ENCODE data around the gene KRTDAP.

Gene KRTDAP

DNA sequence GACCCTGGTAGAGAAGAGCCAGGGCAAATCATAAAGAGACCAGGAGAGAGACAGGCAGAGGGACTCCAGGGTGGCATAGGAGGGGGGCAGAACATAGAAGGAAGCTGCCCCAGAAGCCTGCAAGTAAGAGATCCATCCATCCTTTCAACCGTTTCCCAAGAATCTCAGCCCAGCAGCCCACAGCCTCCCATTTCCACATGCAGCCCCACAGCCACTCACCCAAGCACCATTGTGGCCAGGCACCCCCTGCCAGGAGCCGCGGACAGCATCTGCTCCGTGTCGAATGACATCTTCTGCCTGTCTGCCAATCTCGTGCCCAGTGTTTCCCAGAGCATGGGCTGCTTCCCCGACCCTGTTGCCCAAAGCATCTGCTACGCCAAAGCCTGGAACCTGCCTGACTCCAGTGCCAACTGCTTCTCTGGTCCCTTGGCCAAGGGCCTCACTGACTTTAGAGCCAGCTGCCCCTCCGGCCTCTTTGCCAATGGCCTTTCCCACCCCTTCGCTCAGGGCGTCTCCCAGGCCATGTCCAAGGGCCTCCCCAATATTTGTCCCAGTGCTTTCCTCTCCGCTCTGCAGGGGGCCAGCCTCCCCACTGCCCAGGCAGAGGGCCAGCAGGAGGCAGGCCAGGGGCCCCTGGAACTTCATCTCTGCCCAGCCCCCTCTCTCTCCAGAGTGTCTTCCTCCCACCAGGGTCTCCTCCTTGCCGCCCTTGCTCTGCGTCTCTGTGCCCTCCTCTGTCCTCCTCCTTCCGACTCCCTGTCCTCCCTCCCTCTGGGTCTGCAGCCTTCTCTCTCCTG is 22.8 kb upstream of the KRTDAP start:
- no peak for DNase-seq

DNA sequence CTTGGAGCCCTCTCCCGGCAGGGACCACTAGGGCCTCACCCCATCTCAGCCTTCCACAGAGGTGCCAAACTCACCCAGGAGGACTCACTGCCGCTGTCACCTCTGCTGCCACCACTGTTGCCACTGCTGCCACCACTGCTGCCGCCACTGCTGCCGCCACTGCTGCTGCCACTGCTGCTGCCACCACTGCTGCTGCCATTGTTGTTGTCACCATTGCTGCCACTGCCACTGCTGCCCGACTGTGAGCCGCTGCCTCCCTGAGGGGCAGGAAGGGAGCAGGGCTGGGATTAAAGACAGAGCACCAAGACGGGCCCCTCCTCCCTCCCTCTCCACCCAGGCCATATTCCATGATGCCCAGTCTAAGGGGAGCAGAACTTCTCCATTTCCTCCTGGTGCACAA is 21.1 kb upstream of the KRTDAP start:
- DNase-seq = no peak

DNA sequence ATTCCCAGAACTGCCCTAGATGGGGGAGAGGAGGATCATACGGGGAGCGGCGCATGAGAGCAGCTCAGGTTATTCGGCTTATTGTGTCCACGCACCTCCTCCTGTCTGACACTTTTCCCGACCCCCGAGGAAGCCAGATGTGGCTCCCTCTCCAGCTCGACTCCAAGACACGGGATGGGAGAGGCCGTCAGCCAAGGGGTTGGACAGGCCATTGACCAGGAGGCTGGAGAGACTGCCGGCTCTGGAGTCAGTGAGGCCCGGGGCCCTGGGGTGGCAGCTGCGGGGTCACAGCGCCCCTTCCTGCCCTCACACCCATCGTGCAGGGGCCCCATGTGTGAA is 20.3 kb upstream of the KRTDAP start:
- no peak for DNase-seq

DNA sequence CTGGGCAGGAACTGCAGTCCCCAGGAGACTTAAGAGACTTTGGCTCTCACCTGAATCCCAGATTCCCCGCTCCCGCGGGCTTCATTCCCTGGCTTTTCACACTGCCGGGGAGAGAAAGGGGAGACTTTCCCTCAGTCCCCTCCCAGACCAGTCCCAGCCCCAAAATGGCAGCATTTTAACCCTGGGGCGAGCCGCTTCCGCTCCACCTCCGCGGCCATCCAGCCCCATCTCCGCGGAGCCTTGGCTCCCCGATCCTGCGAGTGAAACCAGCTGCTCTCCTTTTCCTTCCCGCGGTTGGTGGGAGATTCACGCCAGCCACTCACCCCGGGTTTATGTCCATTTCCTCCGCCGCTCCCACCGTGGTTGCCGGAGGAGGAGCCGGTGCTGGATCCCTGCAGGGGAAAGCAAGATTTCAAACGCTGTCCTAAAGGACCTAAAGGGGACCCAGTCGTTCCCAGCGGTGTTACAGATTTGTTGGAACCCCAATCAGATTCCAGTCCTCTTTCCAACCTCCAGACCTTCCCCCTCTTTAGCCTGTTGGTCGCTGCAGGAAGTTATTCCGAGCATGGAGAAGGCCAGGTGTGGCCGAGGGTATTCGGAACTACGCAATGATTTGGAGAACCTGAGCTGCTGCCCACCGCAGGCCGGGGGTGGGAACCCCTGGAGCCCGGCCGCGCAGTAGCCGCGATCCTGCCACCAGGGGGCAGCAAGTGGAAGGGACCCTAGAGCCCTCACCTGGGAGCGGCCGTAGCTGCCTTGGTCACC is 19.8 kb upstream of the KRTDAP start:
- DNase-seq = peak; percentile 40

DNA sequence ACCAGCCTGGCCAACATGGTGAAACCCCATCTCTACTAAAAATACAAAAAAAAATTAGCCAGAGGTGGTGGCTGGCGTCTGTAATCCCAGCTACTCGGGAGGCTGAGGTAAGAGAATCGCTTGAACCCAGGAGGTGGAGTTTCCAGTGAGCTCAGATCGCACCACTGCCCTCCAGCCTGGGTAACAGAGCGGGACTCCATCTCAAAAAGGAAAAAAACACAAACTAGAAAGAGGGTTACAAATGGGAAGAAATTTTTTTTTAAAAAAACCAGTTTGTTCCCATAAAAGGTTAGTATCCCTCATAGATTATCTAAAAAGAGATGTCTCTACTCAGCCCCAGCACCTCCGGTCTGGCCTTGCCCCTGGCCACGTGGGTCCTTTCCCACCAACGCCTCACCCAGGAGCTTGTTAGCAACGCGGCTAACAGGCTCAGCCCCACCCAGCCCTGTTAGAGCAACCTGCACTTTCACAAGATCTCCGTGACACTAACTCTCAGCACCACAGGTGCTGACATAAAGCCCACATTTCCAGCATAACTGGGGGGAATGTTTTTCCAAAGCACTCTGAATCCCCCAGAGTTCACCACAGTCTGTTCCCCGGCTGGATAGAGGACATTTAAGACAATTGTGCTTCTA is 18.9 kb upstream of the KRTDAP start:
- DNase-seq = no peak

DNA sequence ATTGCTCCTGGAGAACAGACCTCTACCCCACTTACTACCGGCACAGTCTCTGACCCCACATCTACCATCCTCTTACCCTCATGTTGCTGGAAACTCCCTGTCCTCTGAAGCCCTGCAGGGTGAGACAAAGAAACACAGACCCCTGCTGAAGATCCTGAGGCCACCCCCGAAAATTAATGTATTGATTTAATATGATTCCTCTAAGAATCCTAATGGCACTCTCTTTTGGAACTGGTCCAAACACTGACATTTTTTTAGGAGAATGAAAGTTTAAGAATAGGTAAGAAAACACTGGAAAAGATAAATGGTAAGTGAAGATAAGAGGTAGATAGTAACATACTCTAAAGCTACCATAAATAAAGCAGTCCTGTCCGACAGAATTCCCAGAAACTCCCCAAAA is 17.9 kb upstream of the KRTDAP start:
- no peak for DNase-seq

DNA sequence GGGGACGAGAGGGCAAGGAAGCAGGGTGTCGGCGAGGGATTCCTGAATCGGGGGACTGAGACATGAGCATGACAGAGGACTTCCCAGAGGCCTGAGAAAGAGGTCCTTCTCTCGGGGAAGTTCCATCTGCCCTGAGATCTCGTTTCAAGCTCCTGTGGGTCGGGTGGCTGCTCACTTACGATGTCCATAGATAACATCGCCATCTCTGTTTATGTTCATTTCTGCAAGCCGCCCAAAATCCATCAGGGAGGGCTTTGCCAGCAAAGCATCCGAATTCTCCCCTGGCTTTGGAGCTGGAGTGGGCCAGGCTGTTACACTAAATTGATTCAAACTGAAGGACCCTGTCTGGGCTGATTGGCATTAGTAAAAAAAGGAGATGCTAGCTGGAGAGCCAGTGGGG is 17.3 kb upstream of the KRTDAP start:
- DNase-seq = no peak

DNA sequence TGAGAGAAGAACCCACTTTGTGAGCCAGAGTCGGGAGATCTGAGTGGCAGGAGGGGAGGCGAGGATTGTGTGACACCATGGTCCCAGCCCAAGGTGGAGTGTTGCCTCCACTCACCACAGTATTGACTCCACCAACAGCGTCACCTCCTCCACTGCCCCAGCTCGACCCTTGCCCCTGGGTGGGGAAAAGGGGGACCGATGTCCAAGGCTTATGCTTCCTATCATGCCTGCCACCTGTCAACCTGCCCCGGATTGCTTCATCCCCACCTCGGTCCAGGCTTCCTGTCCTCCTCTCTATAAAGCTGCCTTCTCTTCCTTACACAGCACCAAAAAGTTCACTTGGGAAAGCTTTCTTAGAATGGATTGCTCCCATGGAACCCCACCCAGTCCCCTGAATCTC is 15.7 kb upstream of the KRTDAP start:
- DNase-seq = no peak

DNA sequence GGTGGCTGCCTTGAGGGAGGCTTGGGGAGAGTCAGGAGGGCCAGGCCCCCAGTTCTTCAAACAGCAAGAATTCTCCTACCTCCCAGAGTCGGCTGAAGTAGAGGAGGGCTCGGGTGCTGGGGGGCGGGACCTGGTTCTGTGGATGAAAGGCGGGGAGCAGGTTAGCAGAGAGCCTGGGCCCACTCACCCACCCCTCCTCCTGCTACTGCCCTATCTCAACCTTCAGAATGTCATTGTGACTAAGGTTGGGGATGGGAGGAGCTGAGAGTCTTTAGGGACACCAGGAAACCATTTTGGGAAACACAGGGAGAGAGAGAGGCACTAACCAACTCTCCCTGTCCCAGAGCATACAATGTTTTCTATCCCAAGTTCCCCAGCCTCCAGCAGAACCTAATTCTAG is 12.5 kb upstream of the KRTDAP start:
- DNase-seq = no peak

DNA sequence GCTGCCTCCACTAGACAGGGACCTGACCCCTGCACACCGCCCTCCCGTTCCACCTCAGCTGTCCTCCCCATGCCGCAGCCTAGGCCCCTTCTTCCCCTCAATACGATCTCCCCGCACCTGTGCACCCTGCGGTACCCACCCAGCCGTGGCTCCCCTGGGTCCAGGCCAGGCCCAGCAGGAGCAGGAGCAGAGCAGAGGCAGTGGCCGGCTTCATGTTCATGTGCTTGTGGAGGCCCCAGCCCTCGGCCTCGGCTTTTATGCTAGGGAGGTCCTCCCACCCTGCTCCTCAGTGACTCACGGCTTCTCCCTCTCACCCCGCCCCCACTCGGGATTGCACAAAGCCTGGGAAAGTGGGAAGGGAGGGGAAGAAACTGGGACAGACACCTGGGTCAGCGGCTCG is 11.4 kb upstream of the KRTDAP start:
- no peak for DNase-seq

DNA sequence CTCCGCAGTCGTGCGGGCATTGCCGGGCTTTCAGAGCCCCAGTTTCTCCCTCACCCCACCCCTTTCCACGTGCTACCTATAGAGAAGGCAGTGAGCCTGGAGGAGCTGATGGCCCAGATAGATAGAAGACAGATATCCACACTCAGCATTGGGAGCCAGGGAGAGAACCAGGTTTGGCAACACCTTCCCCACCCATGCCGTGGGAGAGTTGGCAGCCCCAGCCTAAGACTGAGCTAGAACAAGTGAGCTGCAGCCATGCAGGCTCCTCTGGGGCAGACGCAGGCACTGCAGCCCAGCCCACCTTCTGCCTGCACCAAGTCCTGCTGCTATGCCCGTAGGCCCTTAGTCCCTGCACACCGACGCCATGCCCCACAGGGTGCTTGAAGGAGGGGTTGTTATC is 10.3 kb upstream of the KRTDAP start:
- no peak for DNase-seq

DNA sequence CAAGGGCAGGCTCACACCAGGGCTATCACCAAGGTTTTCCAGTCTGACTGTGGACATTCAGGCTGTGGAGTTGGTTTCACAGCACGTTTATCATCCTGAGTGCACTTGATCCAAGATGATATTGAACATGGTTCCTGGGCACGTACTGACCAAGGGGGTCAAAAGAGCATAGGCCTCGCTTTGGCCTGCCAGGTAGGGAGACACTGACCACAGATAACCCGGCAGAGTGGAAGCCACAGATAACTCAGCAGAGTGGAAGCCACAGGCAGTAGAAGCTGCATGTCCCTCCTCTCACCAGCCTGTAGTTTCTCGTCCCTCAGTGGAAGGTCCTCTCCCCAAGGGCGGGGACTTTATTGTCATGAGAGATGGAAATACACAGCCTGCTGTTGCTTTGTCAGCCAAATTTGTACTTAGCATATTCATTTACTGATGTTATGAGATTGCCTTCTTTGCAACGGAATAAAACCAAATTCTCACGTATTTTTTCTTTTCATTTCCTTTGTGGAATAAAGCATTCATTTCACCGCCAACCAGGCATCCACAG is 8.8 kb upstream of the KRTDAP start:
- DNase-seq = no peak

DNA sequence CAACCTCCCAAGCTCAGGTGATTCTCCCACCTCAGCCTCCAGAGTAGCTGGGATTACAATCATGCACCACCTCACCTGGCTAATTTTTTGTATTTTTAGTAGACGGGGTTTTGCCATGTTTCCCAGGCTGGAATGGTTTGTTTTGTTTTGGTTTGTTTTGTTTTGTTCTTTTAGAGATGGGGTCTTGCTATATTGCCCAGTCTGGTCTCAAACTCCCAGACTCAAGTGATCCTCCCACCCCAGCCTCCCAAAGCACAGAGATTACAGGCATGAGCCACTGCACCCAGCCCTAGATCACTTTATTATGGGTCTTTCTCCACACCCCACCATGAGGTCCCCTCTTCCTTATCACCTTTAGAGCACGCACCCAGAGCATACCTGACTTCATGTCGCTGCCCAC is 8.0 kb upstream of the KRTDAP start:
- DNase-seq = no peak

DNA sequence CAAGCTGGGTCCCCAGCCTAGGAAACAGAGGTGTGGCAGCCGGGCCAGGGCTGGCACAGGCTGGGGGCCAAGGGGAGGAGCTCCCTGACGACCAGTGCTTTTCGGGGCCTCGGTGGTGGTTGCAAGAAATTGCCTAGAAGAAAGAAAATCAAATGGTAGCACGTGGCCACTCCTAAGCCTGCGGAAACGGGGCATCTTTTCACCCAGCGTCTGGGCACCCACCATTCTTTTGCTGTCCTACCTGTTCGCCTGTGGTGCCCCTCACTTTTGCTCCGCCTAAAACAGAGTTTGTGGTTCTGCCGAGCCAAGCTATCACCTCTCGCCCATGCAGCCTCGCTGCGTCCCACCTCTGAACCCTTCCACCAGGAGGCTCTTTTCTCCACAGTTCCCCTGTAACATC is 7.1 kb upstream of the KRTDAP start:
- no peak for DNase-seq

DNA sequence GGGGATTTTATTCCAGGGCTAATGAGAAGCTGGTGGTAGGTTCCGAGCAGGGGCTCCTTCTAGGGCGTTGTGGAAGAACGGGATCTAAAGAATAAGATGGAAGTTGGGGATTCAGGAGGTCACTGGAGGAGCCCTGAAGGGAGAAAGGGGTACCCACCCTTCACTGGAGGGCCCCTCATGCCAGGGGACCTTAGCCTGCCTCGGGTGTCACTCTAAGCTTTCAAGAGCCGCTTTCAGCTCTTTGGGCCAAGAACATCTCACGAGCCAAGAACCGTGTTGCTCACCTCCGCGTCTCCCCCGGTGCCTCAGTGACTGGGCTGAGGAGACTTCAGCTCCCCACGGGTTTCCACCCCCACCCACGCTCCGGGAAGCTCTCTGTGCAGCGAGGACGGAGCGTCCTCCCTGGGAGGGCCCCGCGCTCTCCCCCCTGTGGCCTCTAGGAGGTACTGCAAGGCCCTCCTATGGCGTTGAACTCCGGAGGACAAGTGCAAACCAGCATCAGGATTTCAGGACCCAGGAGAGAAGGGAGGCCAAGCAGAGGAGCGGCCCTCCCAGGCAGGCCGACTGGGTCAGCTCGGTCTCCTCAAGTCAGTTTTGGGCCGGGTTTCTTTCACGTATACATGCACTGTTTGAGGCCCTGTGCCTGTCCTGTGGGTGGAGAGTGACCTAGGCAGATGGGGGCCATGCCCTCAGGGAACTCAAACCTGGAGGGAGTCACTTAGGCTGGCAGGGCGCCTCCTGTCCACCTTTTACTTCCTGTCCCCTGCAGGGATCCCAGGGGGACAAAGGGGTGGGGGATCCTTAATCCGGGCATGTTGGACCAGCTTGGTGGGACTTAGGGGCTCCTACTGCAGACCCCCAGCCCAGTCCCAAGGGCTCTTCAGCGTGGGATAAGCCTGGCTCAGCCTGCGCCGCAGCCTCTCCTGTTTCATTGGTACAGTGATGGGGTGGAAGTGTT is 5.1 kb upstream of the KRTDAP start:
- peak; percentile 45 for DNase-seq

DNA sequence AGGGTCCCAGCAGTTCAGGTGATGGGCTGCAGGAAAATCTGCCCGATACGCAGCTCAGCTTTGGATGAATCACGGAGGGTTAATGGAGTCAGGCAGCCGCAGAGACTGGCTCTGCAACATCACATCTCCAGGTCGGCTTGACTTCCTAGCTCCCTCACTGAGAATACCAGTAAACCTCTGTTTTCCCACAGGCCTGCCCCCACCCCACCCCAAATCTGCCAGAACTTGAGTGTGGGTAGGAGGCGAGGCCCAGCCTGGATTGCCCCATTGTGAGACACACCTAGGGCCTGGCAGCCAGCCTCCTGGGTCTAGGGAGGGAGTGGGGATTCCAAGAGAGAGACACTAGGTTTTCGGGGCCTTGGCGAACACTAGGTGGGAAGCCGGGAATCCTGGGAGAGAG is 3.7 kb upstream of the KRTDAP start:
- DNase-seq = no peak

DNA sequence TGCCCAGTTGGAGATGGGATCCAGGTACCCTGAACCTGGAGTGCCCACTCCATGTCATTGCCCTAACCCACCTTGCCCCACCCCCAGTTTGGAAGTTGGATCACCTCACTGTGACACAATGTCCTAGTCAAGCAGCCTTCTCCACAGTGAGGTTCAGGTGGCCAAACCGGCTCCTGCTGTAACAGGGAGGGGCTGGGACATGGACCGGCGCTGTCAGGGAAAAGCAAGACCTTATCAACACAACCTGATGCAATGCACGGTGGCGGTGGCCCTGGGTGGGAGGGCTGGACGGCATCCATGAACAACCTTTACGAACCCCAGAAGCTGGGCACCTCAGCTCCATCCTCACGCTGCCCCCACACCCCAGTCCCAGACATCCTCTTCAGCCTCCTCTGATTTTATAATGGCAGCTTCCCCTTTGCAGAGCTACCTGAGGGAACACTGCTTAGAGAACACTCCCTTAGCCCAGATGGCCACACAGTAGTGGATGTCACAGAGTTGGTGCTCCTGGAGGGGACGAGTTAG is 1.6 kb upstream of the KRTDAP start:
- DNase-seq = no peak

DNA sequence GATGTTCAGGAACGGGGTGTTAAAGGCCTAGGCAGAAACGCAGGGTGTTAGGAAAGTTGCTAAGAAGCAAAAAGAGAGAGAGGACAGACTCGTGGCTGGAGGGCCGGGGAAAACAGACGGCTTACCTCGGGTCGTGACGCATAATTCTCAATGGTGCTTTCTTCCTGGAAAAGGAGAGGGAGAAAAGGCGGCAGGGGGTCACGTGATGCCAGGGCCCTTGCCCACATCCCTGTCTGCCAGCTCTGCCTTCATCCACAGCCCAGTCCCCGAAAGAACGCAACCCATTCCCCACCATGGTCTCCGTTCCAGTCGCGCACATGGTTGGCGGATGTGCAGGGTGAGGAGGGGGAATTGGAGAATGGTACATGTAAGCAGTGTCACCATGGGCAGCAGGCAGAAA is 1.6 kb downstream of the KRTDAP start:
- no peak for DNase-seq

DNA sequence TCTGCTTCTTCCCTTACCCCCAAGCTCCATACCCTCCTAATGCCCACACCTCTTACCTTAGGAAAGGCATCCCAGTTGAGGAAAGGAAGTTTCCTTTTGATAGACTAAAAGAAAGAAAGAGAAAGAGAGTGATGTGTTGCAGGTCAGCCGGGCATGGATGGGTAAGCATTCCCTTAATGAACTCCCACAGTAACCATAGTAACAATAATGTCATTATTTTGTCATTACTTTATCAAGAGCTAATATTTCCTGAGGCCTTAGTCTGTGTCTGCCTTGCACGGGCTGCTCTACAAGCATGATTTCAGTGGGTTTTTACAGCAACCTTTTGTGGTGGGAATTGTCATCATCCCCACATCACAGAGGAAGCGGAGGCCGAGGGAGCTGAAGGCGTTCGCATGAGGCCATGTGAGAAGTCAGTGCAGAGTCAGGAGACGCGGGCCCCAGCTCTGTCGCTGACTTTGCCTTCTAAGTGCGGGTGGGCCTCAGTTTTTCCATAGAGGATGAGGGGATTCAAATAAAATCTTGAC is 2.5 kb downstream of the KRTDAP start:
- DNase-seq = no peak

DNA sequence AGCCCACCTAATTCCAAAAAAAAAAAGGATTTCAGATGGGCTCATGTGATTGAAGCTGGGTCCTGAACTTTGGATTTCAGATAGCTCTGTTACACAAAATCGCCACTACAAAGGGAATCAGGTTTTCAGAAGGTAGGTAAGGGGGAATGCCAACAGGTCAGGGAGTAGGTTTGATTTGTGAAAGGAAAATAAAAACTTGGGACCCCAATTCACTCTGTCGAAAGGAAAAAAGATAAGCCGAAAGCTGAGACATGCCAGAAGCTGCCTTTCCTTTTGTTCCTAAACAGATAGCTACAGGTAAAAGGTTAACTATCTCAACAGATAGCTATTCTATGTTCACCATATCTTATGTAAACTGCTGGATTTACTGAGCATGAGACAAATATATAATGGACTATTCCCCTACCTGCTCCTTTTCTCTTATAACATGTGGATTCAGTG is 4.0 kb downstream of the KRTDAP start:
- DNase-seq = no peak

DNA sequence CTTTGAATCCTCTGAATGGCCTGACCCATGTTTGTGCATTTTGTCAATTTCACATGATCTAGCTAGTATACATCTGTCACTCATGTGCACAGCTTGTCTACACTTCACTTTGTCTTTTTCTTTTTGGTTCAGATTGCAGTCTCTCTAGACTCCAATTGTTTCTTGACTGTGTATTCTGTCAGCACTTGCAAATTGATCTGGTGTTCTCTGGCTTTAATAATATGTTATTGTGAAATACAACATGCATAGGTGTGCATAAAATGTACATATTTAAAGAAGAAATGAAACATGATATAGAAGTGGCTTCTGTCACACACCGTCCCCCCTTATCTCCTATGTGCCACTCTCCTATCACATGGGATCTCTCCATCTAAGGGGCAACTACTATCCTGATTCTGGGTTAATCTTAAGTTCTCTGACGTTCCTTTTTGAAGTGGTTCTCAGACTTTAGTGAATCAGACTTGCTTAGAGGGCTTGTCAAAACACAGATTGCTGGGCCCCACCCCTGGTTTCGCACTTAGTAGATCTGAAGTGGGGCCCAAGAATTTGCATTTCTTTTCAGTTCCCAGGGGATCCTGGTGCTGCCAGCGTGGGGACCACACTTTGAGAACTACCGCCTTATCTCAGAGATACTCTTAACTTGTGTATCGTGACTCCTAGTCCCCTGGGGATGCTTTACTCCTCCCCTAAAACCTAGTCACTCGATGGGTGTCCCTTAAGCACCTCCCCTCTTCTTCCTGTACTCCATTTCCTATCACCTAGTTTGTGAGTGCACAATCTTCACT is 5.8 kb downstream of the KRTDAP start:
- DNase-seq = no peak
